K562 (cell line): ENCODE measurements around the gene BPIFB2. TPM values are rescaled to one million over a fixed set of nuclear protein-coding genes. Genes with fewer than 3 reads are reported as not detected.

ENCODE experiments used
- ATAC-seq: fragments of 200-7000 bp; cut with Tn5 transposase; 3 replicates; pipeline ENCODE4 v1.9.1; 2020; ENCODE audit warnings: moderate library complexity
- BruUV-seq: library from RNA; stranded (reverse); fragments of 400-500 nt; replicated peaks from 2 replicates; lab custom pipeline; 2021; lab: Mats Ljungman, UMichigan
- CTCF ChIA-PET: fragments of 300-600 bp; formaldehyde crosslinking; extraction: SDS; loops from one replicate; lab custom pipeline; 2021; ENCODE audit warnings: low intra/inter-chr PET ratio; lab: Yijun Ruan, JAX
- POLR2A ChIA-PET: fragments of 300-600, 350-650 bp; sonication (Branson Sonifier 250); formaldehyde crosslinking; extraction: SDS; loops from one replicate; lab custom pipeline; 2021; ENCODE audit warnings: antibody characterized with exemption, inconsistent platforms; lab: Yijun Ruan, JAX
- DNase-seq, 4 experiments: peaks; one replicate each; pipeline versions ENCODE4 v3.0.0 to v3.0.0-alpha.2; 2011 to 2018; ENCODE audit warnings: low spot score in 3 of 4, mixed read lengths in 3 of 4; ENCODE audit errors: extremely low read depth in 1 of 4
- FAIRE-seq: peaks from 2 replicates; lab custom pipeline; 2011; peaks lifted over from hg19 to GRCh38; lab: Jason Lieb, UNC
- H2AFZ ChIP-seq: 2 replicates; pipeline ENCODE4 v1.6.0; 2011; ENCODE audit warnings: low read depth, low read length, control low read depth, inconsistent platforms
- H3K27ac ChIP-seq: fragments of 200-600 bp; 3 replicates; pipeline ENCODE4 v1.8.0; 2011; ENCODE audit warnings: low read depth, mild to moderate bottlenecking, control low read depth, inconsistent platforms, low read length, moderate library complexity, mixed read lengths; ENCODE audit errors: extremely low read depth
- H3K27me3 ChIP-seq, 2 experiments: fragments of 300-600 bp in 1 of 2; 2 replicates in 1 of 2; 3 replicates in 1 of 2; pipeline versions ENCODE4 v1.6.0 to v1.8.0; 2011; ENCODE audit warnings: inconsistent platforms in 2 of 2, low read length in 2 of 2, mild to moderate bottlenecking in 1 of 2, mixed read lengths in 1 of 2, moderate library complexity in 1 of 2; ENCODE audit not compliant: control insufficient read depth in 2 of 2, insufficient read depth in 2 of 2
- H3K36me3 ChIP-seq: fragments of 300-600 bp; 3 replicates; pipeline ENCODE4 v1.8.0; 2011; ENCODE audit warnings: mild to moderate bottlenecking, low read length, inconsistent platforms; ENCODE audit not compliant: control insufficient read depth, insufficient read depth
- H3K4me1 ChIP-seq, 2 experiments: fragments of 200-600 bp in 1 of 2; replicated peaks in 1 of 2; 2 replicates in 1 of 2; 3 replicates in 1 of 2; pipeline versions ENCODE4 v1.5.1 to v1.8.0; 2011; ENCODE audit warnings: inconsistent platforms in 2 of 2, low read length in 2 of 2, mild to moderate bottlenecking in 1 of 2, mixed read lengths in 1 of 2, moderate library complexity in 1 of 2; ENCODE audit not compliant: control insufficient read depth in 2 of 2, insufficient read depth in 2 of 2
- H3K4me2 ChIP-seq: 2 replicates; pipeline ENCODE4 v1.6.1; 2011; ENCODE audit warnings: low read length, control low read depth, inconsistent platforms, mixed read lengths; ENCODE audit not compliant: insufficient read depth
- H3K4me3 ChIP-seq: fragments of 200-600 bp; sonication (generic), shearing (Covaris generic); 2 replicates; pipeline ENCODE4 v1.5.1; 2016; ENCODE audit warnings: control low read depth, inconsistent platforms
- H3K79me2 ChIP-seq: fragments of 200-600 bp; 3 replicates; pipeline ENCODE4 v1.8.0; 2011; ENCODE audit warnings: low read length, inconsistent platforms; ENCODE audit not compliant: control insufficient read depth, insufficient read depth
- H3K9ac ChIP-seq, 2 experiments: 2 replicates each; pipeline versions ENCODE4 v1.6.0 to v1.6.1; 2011; ENCODE audit warnings: low read depth in 2 of 2, low read length in 2 of 2, control low read depth in 1 of 2, inconsistent platforms in 1 of 2, mild to moderate bottlenecking in 1 of 2, mixed read lengths in 1 of 2; ENCODE audit not compliant: insufficient read depth in 1 of 2
- H3K9me1 ChIP-seq: one replicate; pipeline ENCODE4 v1.6.0; 2011; ENCODE audit warnings: inconsistent platforms, mild to moderate bottlenecking, low read length, moderate library complexity; ENCODE audit not compliant: control insufficient read depth, insufficient read depth
- H3K9me3 ChIP-seq: replicated peaks from 2 replicates; pipeline ENCODE4 v1.5.1; 2011; ENCODE audit warnings: low read depth, low read length, inconsistent platforms; ENCODE audit not compliant: control insufficient read depth, insufficient read depth
- H4K20me1 ChIP-seq: replicated peaks from 2 replicates; pipeline ENCODE4 v1.6.1; 2011; ENCODE audit warnings: low read length, inconsistent platforms, mixed read lengths; ENCODE audit not compliant: control insufficient read depth, insufficient read depth
- BHLHE40 ChIP-seq: IDR thresholded peaks from 2 replicates; pipeline ENCODE4 v1.6.1; 2011; ENCODE audit warnings: low read length, improper control_type of control experiment
- CHCHD3 ChIP-seq: fragments of 250-450 bp; sonication (Bioruptor Pico); IDR thresholded peaks from 2 replicates; pipeline ENCODE4 v2.1.2; 2022; ENCODE audit warnings: mild to moderate bottlenecking
- HDAC8 ChIP-seq: fragments of 450-650 bp; IDR thresholded peaks from 2 replicates; pipeline ENCODE4 v1.6.1; 2016; ENCODE audit warnings: mild to moderate bottlenecking, missing genetic modification characterization, moderate library complexity, missing compliant biosample characterization
- HOXB6 ChIP-seq: fragments of 250-450 bp; sonication (Bioruptor Pico); IDR thresholded peaks from 2 replicates; pipeline ENCODE4 v1.5.1; 2022; ENCODE audit warnings: mild to moderate bottlenecking, borderline replicate concordance
- NONO ChIP-seq, 2 experiments: fragments of 200-400 bp in 1 of 2; fragments of 450-650 bp in 1 of 2; formaldehyde crosslinking in 1 of 2; IDR thresholded peaks; 2 replicates each; pipeline ENCODE4 v1.6.1; 2017; ENCODE audit warnings: low read depth in 2 of 2, mild to moderate bottlenecking in 2 of 2, moderate library complexity in 2 of 2, low read length in 1 of 2
- POLR2G ChIP-seq: fragments of 200-400 bp; formaldehyde crosslinking; IDR thresholded peaks from 2 replicates; pipeline ENCODE4 v1.6.1; 2017; ENCODE audit warnings: low read depth, mild to moderate bottlenecking, antibody characterized with exemption, low read length, moderate library complexity
- RFX5 ChIP-seq: IDR thresholded peaks from 2 replicates; pipeline ENCODE4 v1.6.1; 2011; ENCODE audit warnings: low read depth, mild to moderate bottlenecking, improper control_type of control experiment, low read length
- SMARCE1 ChIP-seq: fragments of 450-650 bp; IDR thresholded peaks from 2 replicates; pipeline ENCODE4 v1.7.1; 2016; ENCODE audit warnings: mild to moderate bottlenecking
- USF1 ChIP-seq: sonication (generic); formaldehyde crosslinking; IDR thresholded peaks from 2 replicates; pipeline ENCODE4 v1.9.0; 2022; ENCODE audit warnings: mild to moderate bottlenecking, missing genetic modification reagents
- ZNF12 ChIP-seq: sonication (generic); formaldehyde crosslinking; IDR thresholded peaks from 2 replicates; pipeline ENCODE4 v1.4.0; 2020; ENCODE audit warnings: mild to moderate bottlenecking, missing genetic modification reagents
- ZNF174 ChIP-seq: fragments of 250-450 bp; sonication (Bioruptor Pico); IDR thresholded peaks from 2 replicates; pipeline ENCODE4 v1.4.0; 2020; ENCODE audit warnings: mild to moderate bottlenecking
- ZNF274 ChIP-seq: IDR thresholded peaks from 2 replicates; pipeline ENCODE4 v1.6.1; 2011; ENCODE audit warnings: low read depth, mild to moderate bottlenecking, low read length, moderate library complexity, borderline replicate concordance
- ZNF280A ChIP-seq: fragments of 450-650 bp; IDR thresholded peaks from 2 replicates; pipeline ENCODE4 v1.6.1; 2018; ENCODE audit warnings: mild to moderate bottlenecking, low read depth; ENCODE audit not compliant: partially characterized antibody
- WGBS: fragments of 100-300 bp; shearing (Covaris generic); methylation state at CpG from one replicate; pipeline ENCODE4 v1.1.6; 2016; ENCODE audit warnings: low coverage, mixed read lengths; ENCODE audit not compliant: insufficient coverage; ENCODE audit errors: missing lambda C conversion rate; 5-methylcytosine and 5-hydroxymethylcytosine counted together
- in situ Hi-C: fragments of 300-500 bp; cut with MboI; formaldehyde crosslinking; loops from 4 replicates; pipeline ENCODE4 v1.15.0; 2018; ENCODE audit warnings: inconsistent platforms, mixed read lengths
- intact Hi-C: fragments of 100-400 bp; cut with micrococcal nuclease; formaldehyde crosslinking; loops from 2 replicates; pipeline ENCODE4 v1.14.2; 2022
- polyA plus RNA-seq, 8 experiments: library from polyadenylated mRNA; depleted of rRNA in 4 of 8; stranded (reverse) in 5 of 8; unstranded in 3 of 8; fragments of >200 nt; fragmentation: Nextera tagmentation in 2 of 8; fragmentation: Illumina TruSeq in 1 of 8; extraction: Ambion mirVana in 2 of 8; extraction: Trizol in 1 of 8; gene quantifications; 2 replicates each; pipeline versions ENCODE4 v1.2.1 to v1.2.3, GENCODE V29; 2011 to 2014; ENCODE audit warnings: inconsistent platforms in 1 of 8, missing spikeins in 1 of 8
- total RNA-seq, 7 experiments: library from RNA; depleted of rRNA in 6 of 7; stranded (reverse); fragments of >200 nt in 6 of 7; fragmentation: Illumina TruSeq in 2 of 7; extraction: Trizol in 2 of 7; gene quantifications; 2 replicates each; pipeline versions ENCODE4 v1.2.1 to v1.2.3, GENCODE V29; 2011 to 2021; ENCODE audit warnings: low replicate concordance in 1 of 7
- TF ChIP-seq, protein P1 (sequence below): sonication (generic); formaldehyde crosslinking; IDR thresholded peaks from 2 replicates; pipeline ENCODE4 v1.9.0; 2022; ENCODE audit warnings: mild to moderate bottlenecking, missing genetic modification reagents

Gene BPIFB2
- total and polyA plus RNA-seq, 9 of the 15 experiments (the other 6 are each of a cell fraction or from before 2014, with no cell fraction given) = not detected

DNA sequence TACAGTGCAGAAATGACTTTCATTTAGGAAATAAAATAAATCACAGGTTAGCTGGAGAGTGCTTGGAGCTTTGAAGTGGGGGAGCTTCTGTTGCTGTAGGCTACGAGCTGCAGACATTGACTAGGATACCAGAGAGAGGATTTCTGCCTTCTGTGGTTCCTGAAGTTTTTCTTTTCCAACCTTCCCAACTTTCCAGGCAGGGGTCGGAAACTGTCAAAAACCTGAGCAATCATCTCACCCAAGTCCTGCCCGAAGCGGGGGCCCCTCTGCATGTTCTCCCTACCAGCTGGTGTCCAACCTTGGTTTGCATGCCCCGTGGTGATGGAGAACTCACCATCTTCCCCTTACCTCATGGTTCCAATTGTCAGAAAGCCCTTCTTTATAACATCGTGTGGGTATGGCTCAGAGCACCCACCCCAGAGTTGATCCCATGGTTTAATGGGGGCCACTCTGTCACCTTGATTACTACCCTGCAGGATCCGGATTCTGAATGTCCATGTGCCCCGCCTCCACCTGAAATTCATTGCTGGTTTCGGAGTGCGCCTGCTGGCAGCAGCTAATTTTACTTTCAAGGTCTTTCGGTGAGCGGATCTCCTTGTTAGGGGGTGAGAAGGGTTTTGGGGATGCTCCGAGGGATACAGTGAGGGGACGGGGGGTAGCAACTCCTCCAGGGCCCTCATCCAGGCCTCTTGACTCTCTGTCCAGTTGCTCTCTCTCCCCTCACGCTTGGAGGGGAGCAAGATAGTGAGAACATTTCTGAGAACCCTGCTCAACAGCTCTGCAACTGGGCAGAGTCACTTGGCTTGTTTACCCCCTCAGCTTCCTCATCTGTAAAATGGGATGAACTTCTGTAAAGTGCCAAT lies 5.1 kb downstream of the BPIFB2 start:
- Histone ChIP-seq H3K27me3 (peaks cover 8 to 51% of the 10 kb centered on the region in 2 experiments; a peak in 4 of 5 replicates), H3K4me2 (no peak overlapping the region), H2AFZ (no peak overlapping the region), H3K9me3 (no peaks in the 10 kb centered on the region), H3K79me2 (no peaks in the 10 kb centered on the region), H3K9ac (no peak overlapping the region), H3K9me1 (no peaks in the 10 kb centered on the region), H3K27ac (no peak overlapping the region), H3K36me3 (no peaks in the 10 kb centered on the region), H4K20me1 (no peaks in the 10 kb centered on the region; the same call in 1 of the 2 replicates), H3K4me3 (no peak overlapping the region), H3K4me1 (no peaks in the 10 kb centered on the region; a peak in 1 of 5 replicates)
- in situ Hi-C loops = no loop called here
- intact Hi-C loops = no loop called here
- FAIRE-seq (no peak), ATAC-seq (no peak), DNase-seq (no peak)
- CTCF ChIA-PET = no interaction called here
- POLR2A ChIA-PET = no interaction called here
- 0% methylated on average over 15 of the region's 15 CpGs for WGBS
- BruUV-seq = no TSS peak
- TF ChIP-seq SMARCE1 = no peak
- no peak for TF ChIP-seq NONO (IDR thresholded peaks at IDR 0.05; ENCODE audit: low read depth in 2 of 2, low read length in 1 of 2)
- TF ChIP-seq CHCHD3 (CRISPR knock-in tag) = no peak
- no peak for TF ChIP-seq ZNF280A
- TF ChIP-seq BHLHE40 = no peak
- TF ChIP-seq ZNF174 (CRISPR knock-in tag) = no peak
- no peak for TF ChIP-seq RFX5
- TF ChIP-seq ZNF274 = no peak
- no peak for TF ChIP-seq USF1
- TF ChIP-seq, protein P1, sequence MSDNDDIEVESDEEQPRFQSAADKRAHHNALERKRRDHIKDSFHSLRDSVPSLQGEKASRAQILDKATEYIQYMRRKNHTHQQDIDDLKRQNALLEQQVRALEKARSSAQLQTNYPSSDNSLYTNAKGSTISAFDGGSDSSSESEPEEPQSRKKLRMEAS = no peak
- no peak for TF ChIP-seq HOXB6 (CRISPR knock-in tag)
- no peak for TF ChIP-seq HDAC8 (tag)
- TF ChIP-seq ZNF12 (CRISPR knock-in tag) = no peak
- TF ChIP-seq POLR2G = no peak
